HG02943 (cell line): Measurements from ENCODE around the gene GATM.
"Not testable (repeated sequence)": the region's sequence is repeated elsewhere in the genome, so short reads cannot be mapped to it uniquely, and the experiment has no call there.

Source experiments
- ATAC-seq: cut with Tn5 transposase; IDR thresholded peaks from one replicate; pipeline ENCODE4 v1.9.1; 2021; ENCODE audit warnings: mild to moderate bottlenecking, low read depth, moderate library complexity; ENCODE audit not compliant: unreplicated experiment

GATM gene

DNA sequence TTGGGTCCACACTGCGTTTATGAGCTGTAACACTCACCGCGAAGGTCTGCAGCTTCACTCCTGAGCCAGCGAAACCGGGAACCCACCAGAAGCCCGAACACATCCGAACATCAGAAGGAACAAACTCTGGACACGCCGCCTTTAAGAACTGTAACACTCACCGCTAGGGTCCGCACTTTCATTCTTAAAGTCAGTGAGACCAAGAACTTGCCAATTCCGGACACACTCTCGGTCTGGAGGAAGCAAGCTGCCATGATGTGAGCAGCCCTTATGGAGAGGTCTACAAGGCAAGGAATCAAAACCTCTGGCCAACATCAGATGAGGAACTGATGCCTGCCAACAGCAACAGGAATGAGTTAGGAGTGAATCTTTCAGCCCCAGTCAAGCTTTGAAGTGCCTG, 63.4 kb downstream of the GATM start:
- no peak for ATAC-seq

DNA sequence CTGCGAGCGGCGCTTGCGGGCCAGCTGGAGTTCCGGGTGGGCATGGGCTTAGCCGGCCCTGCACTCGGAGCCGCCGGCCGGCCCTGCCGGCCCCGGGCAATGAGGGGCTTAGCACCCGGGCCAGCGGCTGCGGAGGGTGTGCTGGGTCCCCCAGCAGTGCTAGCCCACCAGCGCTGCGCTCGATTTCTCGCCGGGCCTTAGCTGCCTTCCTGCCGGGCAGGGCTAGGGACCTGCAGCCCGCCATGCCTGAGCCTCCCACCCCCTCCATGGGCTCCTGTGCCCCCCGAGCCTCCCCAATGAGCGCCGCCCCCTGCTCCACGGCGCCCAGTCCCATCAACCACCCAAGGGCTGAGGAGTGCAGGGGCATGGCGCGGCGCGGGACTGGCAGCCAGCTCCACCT, 64.2 kb downstream of the GATM start:
- not testable (repeated sequence) for ATAC-seq
